Measurements from ENCODE around the gene NTM. TPM values are rescaled to one million over a fixed set of nuclear protein-coding genes. Genes with fewer than 3 reads are reported as not detected.

Gene NTM
- total and polyA plus RNA-seq, 2 of the 8 experiments (the other 6 are each of a cell fraction or from before 2014, with no cell fraction given), result 13.4 to 20.0 TPM

DNA sequence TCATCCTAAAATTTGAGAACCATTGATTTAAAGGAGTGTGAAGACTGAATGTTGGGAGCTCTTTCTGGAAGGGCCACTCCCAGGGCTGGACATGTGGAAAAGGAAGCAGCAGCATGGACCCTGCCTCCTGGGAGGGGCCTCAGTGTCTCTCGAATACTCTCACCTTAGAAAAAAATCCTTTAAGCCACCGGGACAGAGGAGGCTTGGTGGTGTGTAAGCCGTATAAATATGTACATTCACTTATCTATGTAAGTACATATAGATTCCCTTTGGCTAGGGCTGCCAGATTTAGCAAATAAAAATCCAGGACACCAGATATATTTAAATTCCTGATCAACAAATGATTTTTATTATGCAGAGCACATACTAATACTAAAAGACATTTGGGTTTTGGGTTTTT is 17.6 kb downstream of the NTM start:
- H3K56ac ChIP-seq (replicated peaks; ENCODE audit: insufficient read length, low read depth, low read length), result no peak overlapping the region
- no peak overlapping the region for H3K23ac ChIP-seq (ENCODE audit: insufficient read length)
- no peak for TF ChIP-seq CHD2 (IDR thresholded peaks at IDR 0.05; ENCODE audit: low read length)
- no peak for TF ChIP-seq SP1 (IDR thresholded peaks at IDR 0.05; ENCODE audit: low read depth, low read length)
- TF ChIP-seq GTF2F1 (IDR thresholded peaks at IDR 0.05; ENCODE audit: borderline replicate concordance, low read depth, low read length), result no peak
- 87% methylated on average over 3 of the region's 3 CpGs; no CpG with 5 or more reads in 1 of the 2 experiments for WGBS, 2 experiments (ENCODE audit: extremely low coverage in 1 of 2, insufficient coverage in 1 of 2, insufficient read length in 1 of 2, insufficient replicate concordance in 2 of 2, low coverage in 1 of 2, low lambda C conversion rate in 2 of 2, missing lambda C conversion rate in 1 of 2)
- no peak overlapping the region for H2BK120ac ChIP-seq (replicated peaks; ENCODE audit: low read depth, low read length)
- no peak overlapping the region for H3K18ac ChIP-seq (ENCODE audit: extremely low read depth, low read length)
- no peak overlapping the region for H2BK12ac ChIP-seq (ENCODE audit: low read depth, low read length)
- FAIRE-seq (no peak), DNase-seq (ENCODE audit: low read depth in 1 of 2, low spot score in 2 of 2) (no peak)
- no peak overlapping the region for H3K4ac ChIP-seq (replicated peaks; ENCODE audit: insufficient read length, low read depth, low read length)
- no peak overlapping the region for H3K14ac ChIP-seq (ENCODE audit: insufficient read length)
- H2BK5ac ChIP-seq (ENCODE audit: low read depth, low read length), result no peak overlapping the region
- no peaks in the 10 kb centered on the region for H3K79me1 ChIP-seq (ENCODE audit: low read depth, low read length)
- H2BK20ac ChIP-seq (ENCODE audit: low read length), result no peak overlapping the region
- no peak overlapping the region for H4K5ac ChIP-seq (ENCODE audit: insufficient read length, low read depth, low read length)
- POLR2A ChIA-PET (ENCODE audit: partially characterized antibody), result no interaction called here
- no peak overlapping the region for H3K9ac ChIP-seq (replicated peaks in 1 of 4; ENCODE audit: extremely low read depth in 1 of 4, low read depth in 3 of 4, low read length in 3 of 4)
- no peaks in the 10 kb centered on the region for H3K23me2 ChIP-seq (ENCODE audit: low read depth, low read length)
- no peak overlapping the region for H2BK15ac ChIP-seq (ENCODE audit: low read length)
- no peaks in the 10 kb centered on the region for H3K27me3 ChIP-seq (replicated peaks in 1 of 4; ENCODE audit: control insufficient read depth in 3 of 4, extremely low read depth in 1 of 4, insufficient read depth in 3 of 4, low read length in 3 of 4)
- H4K20me1 ChIP-seq (replicated peaks in 1 of 2; ENCODE audit: control insufficient read depth in 1 of 2, insufficient read depth in 2 of 2, low read length in 2 of 2), result no peaks in the 10 kb centered on the region
- H3K9me3 ChIP-seq (ENCODE audit: insufficient read depth in 2 of 2, low read depth in 1 of 2, low read length in 1 of 2), result no peaks in the 10 kb centered on the region
- H2AK5ac ChIP-seq (ENCODE audit: low read depth, low read length), result no peak overlapping the region
- H3K36me3 ChIP-seq (ENCODE audit: control insufficient read depth in 2 of 4, insufficient read depth in 4 of 4, low read length in 3 of 4), result no peaks in the 10 kb centered on the region
- no peak overlapping the region for H3K4me3 ChIP-seq (ENCODE audit: extremely low read depth in 1 of 4, insufficient read depth in 2 of 4, low read depth in 3 of 4, low read length in 4 of 4)
- no peak overlapping the region for H4K8ac ChIP-seq (ENCODE audit: extremely low read depth, insufficient read depth, low read length)
- no peak overlapping the region for H2AFZ ChIP-seq (ENCODE audit: low read length)
- CTCF ChIA-PET (ENCODE audit: partially characterized antibody), result interaction anchor here (1.4 kb wide), 1 partner anchor 11 kb away, joined by 4 read pairs; no protein-coding TSS in a partner anchor
- no peak overlapping the region for H4K91ac ChIP-seq (replicated peaks; ENCODE audit: insufficient read length, low read length)
- no peaks in the 10 kb centered on the region for H3K79me2 ChIP-seq (ENCODE audit: control insufficient read depth in 1 of 2, insufficient read depth in 2 of 2, low read length in 2 of 2)
- no peak overlapping the region for H3K4me2 ChIP-seq (ENCODE audit: insufficient read depth in 1 of 2, low read depth in 2 of 2, low read length in 2 of 2)
- peaks cover 0 to 6% (median 2%) of the 10 kb centered on the region in 4 experiments; a peak in 4 of 7 replicates for H3K4me1 ChIP-seq (replicated peaks in 1 of 4; ENCODE audit: control insufficient read depth in 3 of 4, insufficient read depth in 4 of 4, low read length in 3 of 4)
- no peak overlapping the region for H3K27ac ChIP-seq (ENCODE audit: low read depth, low read length)
